Fibroblast of pulmonary artery (primary cell): ENCODE measurements around the gene TMEM38B.

Experiments
- DNase-seq: peaks from one replicate; pipeline ENCODE4 v3.0.0-alpha.2; 2010; ENCODE audit warnings: low read depth
- H3K4me3 ChIP-seq: replicated peaks from 2 replicates; pipeline ENCODE4 v1.5.1; 2011; ENCODE audit warnings: low read depth, mild to moderate bottlenecking, control low read depth, low read length, moderate library complexity
- TF ChIP-seq, protein P1 (sequence below): IDR thresholded peaks from 2 replicates; pipeline ENCODE4 v1.5.1; 2011; ENCODE audit warnings: mild to moderate bottlenecking, control low read depth, low read length, inconsistent platforms; ENCODE audit errors: missing control alignments

The TMEM38B gene

DNA sequence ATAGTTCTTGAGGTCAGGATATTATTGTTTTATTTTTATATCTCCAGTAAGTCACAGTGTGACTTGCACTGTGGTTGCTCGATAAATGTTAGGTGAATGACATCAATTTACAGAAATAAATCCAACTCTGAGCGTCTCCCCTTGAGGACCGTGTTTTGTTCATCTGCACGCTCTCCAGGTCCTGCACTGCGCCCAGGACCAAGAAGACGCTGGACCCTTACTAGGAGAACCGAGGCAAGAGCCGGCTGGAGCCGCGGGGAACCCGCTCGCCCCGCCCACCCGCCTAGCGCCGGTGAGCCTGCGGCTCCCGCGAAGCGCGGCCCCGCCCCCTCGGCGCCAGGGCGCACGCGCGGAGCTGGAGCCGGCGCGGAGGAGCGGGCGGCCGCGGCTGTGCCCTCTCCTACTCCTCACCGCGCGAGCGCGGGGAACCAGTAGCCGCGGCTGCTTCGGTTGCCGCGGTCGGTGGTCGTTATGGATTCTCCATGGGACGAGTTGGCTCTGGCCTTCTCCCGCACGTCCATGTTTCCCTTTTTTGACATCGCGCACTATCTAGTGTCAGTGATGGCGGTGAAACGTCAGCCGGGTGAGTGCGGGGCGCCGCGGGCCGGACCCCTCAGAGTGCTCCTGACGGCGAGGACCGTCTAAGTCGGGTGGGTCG, at the start of gene TMEM38B:
Gene TMEM38B (plus strand): TSS at position 352 of the 658 bp plus-strand sequence. CDS start 120 bp downstream, at position 472.
- DNase-seq, result peak; percentile 73
- peak within 1 kb of the TSS; percentile 74 for H3K4me3 ChIP-seq
- TF ChIP-seq, protein P1, sequence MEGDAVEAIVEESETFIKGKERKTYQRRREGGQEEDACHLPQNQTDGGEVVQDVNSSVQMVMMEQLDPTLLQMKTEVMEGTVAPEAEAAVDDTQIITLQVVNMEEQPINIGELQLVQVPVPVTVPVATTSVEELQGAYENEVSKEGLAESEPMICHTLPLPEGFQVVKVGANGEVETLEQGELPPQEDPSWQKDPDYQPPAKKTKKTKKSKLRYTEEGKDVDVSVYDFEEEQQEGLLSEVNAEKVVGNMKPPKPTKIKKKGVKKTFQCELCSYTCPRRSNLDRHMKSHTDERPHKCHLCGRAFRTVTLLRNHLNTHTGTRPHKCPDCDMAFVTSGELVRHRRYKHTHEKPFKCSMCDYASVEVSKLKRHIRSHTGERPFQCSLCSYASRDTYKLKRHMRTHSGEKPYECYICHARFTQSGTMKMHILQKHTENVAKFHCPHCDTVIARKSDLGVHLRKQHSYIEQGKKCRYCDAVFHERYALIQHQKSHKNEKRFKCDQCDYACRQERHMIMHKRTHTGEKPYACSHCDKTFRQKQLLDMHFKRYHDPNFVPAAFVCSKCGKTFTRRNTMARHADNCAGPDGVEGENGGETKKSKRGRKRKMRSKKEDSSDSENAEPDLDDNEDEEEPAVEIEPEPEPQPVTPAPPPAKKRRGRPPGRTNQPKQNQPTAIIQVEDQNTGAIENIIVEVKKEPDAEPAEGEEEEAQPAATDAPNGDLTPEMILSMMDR, result no peak

DNA sequence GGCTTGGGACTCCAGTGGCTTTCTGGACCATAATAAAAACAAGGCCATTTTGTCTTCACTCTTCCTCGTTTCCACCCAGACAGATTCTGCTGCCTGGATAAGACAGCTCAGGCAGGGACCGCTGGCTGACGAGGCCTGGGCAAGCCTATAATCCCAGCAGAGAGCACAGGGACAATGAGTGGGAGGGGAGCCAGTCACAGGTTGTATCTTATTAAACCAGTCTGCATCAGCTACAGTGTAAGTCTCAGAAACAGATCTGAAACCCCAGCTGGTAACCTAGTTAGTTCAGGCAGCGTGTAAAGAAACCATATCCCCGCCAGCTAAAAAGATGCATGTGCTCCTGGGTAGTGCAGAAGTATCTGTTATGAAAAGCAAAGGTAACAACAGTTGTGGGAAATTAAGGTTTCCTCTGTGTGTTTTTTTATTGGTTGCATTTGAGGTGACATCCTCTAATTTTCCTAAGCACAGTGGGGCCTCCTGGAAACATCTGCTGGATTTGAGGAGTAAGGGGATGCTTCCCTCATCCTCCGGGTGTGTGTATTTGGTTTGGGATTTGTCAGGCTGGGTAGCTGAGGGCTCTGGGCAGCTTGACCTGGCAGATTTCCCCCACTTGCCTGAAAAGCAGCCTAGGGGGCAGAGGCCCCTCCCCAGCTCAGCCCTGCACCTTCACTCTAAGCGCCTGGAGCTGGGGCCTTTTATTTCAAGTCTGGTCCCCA, 47.3 kb upstream of the TMEM38B start:
- H3K4me3 ChIP-seq, result no peak overlapping the region
- DNase-seq, result no peak
- TF ChIP-seq, protein P1, result no peak

- TF ChIP-seq, protein P1, result no peak
- DNase-seq, result peak; percentile 11
Measured at GRCh38 chr9:105647595-105648349, 46.6 kb upstream of the TMEM38B start.

GRCh38 chr9:105651806-105652205, 42.5 kb upstream of the TMEM38B start:
- TF ChIP-seq, protein P1, result no peak
- H3K4me3 ChIP-seq, result no peak overlapping the region
- DNase-seq, result no peak

More at GRCh38 chr9:105647595-105648349, 46.6 kb upstream of the TMEM38B start:
- no peak overlapping the region for H3K4me3 ChIP-seq

- peak overlapping the region; percentile 50 for H3K4me3 ChIP-seq
- DNase-seq, result no peak
- TF ChIP-seq, protein P1, result no peak
Measured at GRCh38 chr9:105656131-105656921, 38.0 kb upstream of the TMEM38B start.

- TF ChIP-seq, protein P1, result no peak
- no peak overlapping the region for H3K4me3 ChIP-seq
- DNase-seq, result no peak
Measured at GRCh38 chr9:105658351-105658750, 36.0 kb upstream of the TMEM38B start.
